HG03442 (cell line): ENCODE data around the gene ACTL8.

Source experiments
- ATAC-seq: cut with Tn5 transposase; IDR thresholded peaks from one replicate; pipeline ENCODE4 v1.9.1; 2021; ENCODE audit warnings: mild to moderate bottlenecking, moderate library complexity; ENCODE audit not compliant: unreplicated experiment

The ACTL8 gene

GRCh38 chr1:17841944-17842343 lies 86.8 kb downstream of the ACTL8 start:
- no peak for ATAC-seq

GRCh38 chr1:17842686-17843085 lies 87.6 kb downstream of the ACTL8 start:
- no peak for ATAC-seq

GRCh38 chr1:17844185-17844826 lies 89.2 kb downstream of the ACTL8 start:
- ATAC-seq: no peak

- no peak for ATAC-seq
These were observed 90.5 kb downstream of the ACTL8 start for GRCh38 chr1:17845583-17845982.

- no peak for ATAC-seq
These were observed 91.2 kb downstream of the ACTL8 start for GRCh38 chr1:17846341-17846740.

GRCh38 chr1:17847111-17847510 lies 92.0 kb downstream of the ACTL8 start:
- ATAC-seq: no peak

- no peak for ATAC-seq
These were observed 94.1 kb downstream of the ACTL8 start for GRCh38 chr1:17849216-17849615.

GRCh38 chr1:17851056-17851455 lies 95.9 kb downstream of the ACTL8 start:
- ATAC-seq: no peak

GRCh38 chr1:17852383-17852782 lies 97.2 kb downstream of the ACTL8 start:
- ATAC-seq: no peak

- ATAC-seq: no peak
These were observed 98.3 kb downstream of the ACTL8 start for GRCh38 chr1:17853241-17853935.

- ATAC-seq: no peak
These were observed 101.5 kb downstream of the ACTL8 start for GRCh38 chr1:17856496-17857108.

GRCh38 chr1:17857109-17857499 lies 102.0 kb downstream of the ACTL8 start:
- ATAC-seq: no peak

- ATAC-seq: no peak
These were observed 102.9 kb downstream of the ACTL8 start for GRCh38 chr1:17857996-17858395.

GRCh38 chr1:17860812-17861211 lies 105.7 kb downstream of the ACTL8 start:
- ATAC-seq: no peak

GRCh38 chr1:17861685-17862084 lies 106.6 kb downstream of the ACTL8 start:
- no peak for ATAC-seq

GRCh38 chr1:17862121-17862520 lies 107.0 kb downstream of the ACTL8 start:
- no peak for ATAC-seq

GRCh38 chr1:17865912-17866739 lies 111.0 kb downstream of the ACTL8 start:
- no peak for ATAC-seq

- no peak for ATAC-seq
These were observed 111.6 kb downstream of the ACTL8 start for GRCh38 chr1:17866740-17867029.

- ATAC-seq: no peak
These were observed 112.3 kb downstream of the ACTL8 start for GRCh38 chr1:17867470-17867869.

- ATAC-seq: no peak
These were observed 114.7 kb downstream of the ACTL8 start for GRCh38 chr1:17869815-17870214.

- no peak for ATAC-seq
These were observed 115.5 kb downstream of the ACTL8 start for GRCh38 chr1:17870679-17871078.
